ENCODE data around the gene LSM10. TPM values are rescaled to one million over a fixed set of nuclear protein-coding genes. Genes with fewer than 3 reads are reported as not detected.

LSM10 gene
- total and polyA plus RNA-seq, 2 of the 4 experiments (the other 2 are of a cell fraction), result 11.7 to 78.9 TPM

GRCh38 chr1:36396359-36396758, 1.3 kb downstream of the LSM10 start:
- H3K56ac ChIP-seq (ENCODE audit: extremely low read depth, insufficient read depth, low read length), result no peak overlapping the region
- H3K4ac ChIP-seq (ENCODE audit: low read depth, low read length), result peak overlapping the region; percentile 27; the same call in 1 of the 2 replicates
- H2BK120ac ChIP-seq (ENCODE audit: low read depth, low read length), result no peak overlapping the region
- no peaks in the 10 kb centered on the region for H3K27me3 ChIP-seq (ENCODE audit: control insufficient read depth, insufficient read depth, low read length)
- H3K18ac ChIP-seq (ENCODE audit: low read depth, low read length), result no peak overlapping the region
- no peak overlapping the region for H2AK9ac ChIP-seq (replicated peaks; ENCODE audit: low read depth, low read length, poor library complexity)
- peak overlapping the region; percentile 24 for H2AK5ac ChIP-seq (ENCODE audit: low read depth, low read length)
- TF ChIP-seq FOS (IDR thresholded peaks at IDR 0.05; ENCODE audit: low read depth, low read length) (no peak), CTCF (conservative IDR thresholded peaks at IDR 0.05; ENCODE audit: low read depth, low read length) (no peak), RAD21 (IDR thresholded peaks at IDR 0.05; ENCODE audit: low read length) (no peak), RFX5 (IDR thresholded peaks at IDR 0.05; ENCODE audit: low read depth, low read length) (no peak), MAFK (IDR thresholded peaks at IDR 0.05; ENCODE audit: low read depth, low read length) (no peak), NFE2L2 (IDR thresholded peaks at IDR 0.05; ENCODE audit: low read depth, low read length) (no peak), BHLHE40 (IDR thresholded peaks at IDR 0.05; ENCODE audit: low read depth, low read length) (no peak), ELK1 (IDR thresholded peaks at IDR 0.05; ENCODE audit: borderline replicate concordance, low read depth, low read length) (no peak), POLR2A (IDR thresholded peaks at IDR 0.05; ENCODE audit: low read depth, low read length) (no peak), USF2 (IDR thresholded peaks at IDR 0.05; ENCODE audit: low read depth, low read length) (no peak), CEBPB (IDR thresholded peaks at IDR 0.05; ENCODE audit: low read depth, low read length) (no peak)
- no peak overlapping the region for H3K4me2 ChIP-seq (ENCODE audit: low read depth, low read length)
- peaks cover 16 to 45% of the 10 kb centered on the region in 2 experiments for H3K79me1 ChIP-seq (ENCODE audit: low read depth in 1 of 2, low read length in 2 of 2)
- peaks cover 9% of the 10 kb centered on the region for H3K9me1 ChIP-seq (ENCODE audit: insufficient read depth, low read length)
- ATAC-seq (ENCODE audit: low read depth) (no peak), DNase-seq (no peak)
- no peaks in the 10 kb centered on the region for H3K4me1 ChIP-seq (ENCODE audit: control insufficient read depth, insufficient read depth, low read length)
- no peak overlapping the region for H3K14ac ChIP-seq (replicated peaks; ENCODE audit: low read depth, low read length)
- H3K4me3 ChIP-seq (ENCODE audit: insufficient read depth, low read depth, low read length), result no peak overlapping the region
- peaks cover 18% of the 10 kb centered on the region for H3K36me3 ChIP-seq (ENCODE audit: control insufficient read depth, insufficient read depth, low read length)
- WGBS, 2 experiments (ENCODE audit: extremely low coverage in 2 of 2, insufficient read length in 1 of 2), result no CpG with 5 or more reads among the region's 6 CpGs
- no peak overlapping the region for H2BK5ac ChIP-seq (ENCODE audit: low read depth, low read length, poor library complexity, severe bottlenecking)
- no peak overlapping the region for H2BK20ac ChIP-seq (ENCODE audit: low read depth, low read length)
- POLR2A ChIA-PET (ENCODE audit: unreplicated experiment), result no interaction called here
- peak overlapping the region in 1 of 2 experiments; percentile 61; a peak in 2 of 4 replicates for H4K8ac ChIP-seq (ENCODE audit: low read depth in 2 of 2, low read length in 2 of 2)
- no peaks in the 10 kb centered on the region for H3K9me3 ChIP-seq (ENCODE audit: control insufficient read depth, insufficient read depth, low read length)
- no peak overlapping the region for H4K5ac ChIP-seq (ENCODE audit: low read depth, low read length)
- no peak overlapping the region for H2AFZ ChIP-seq (replicated peaks; ENCODE audit: low read length, poor library complexity)
- 0 out of 3 replicates have a peak overlapping the region, but pooled peaks have one; percentile 31 for H2BK15ac ChIP-seq (ENCODE audit: low read depth, low read length)
- TSS peak; percentile 52 for BruUV-seq (replicated peaks)
- in situ Hi-C loops (cut with MboI; ENCODE audit: low sequenced_read_pairs), result no loop called here
- intact Hi-C loops (cut with micrococcal nuclease), result no loop called here
- CTCF ChIA-PET, result no interaction called here
- dilution Hi-C loops (cut with HindIII; ENCODE audit: low sequenced_read_pairs, unreplicated experiment), result no loop called here
- H4K20me1 ChIP-seq (ENCODE audit: insufficient read depth, low read length), result no peaks in the 10 kb centered on the region
- H3K27ac ChIP-seq (ENCODE audit: insufficient read depth, low read length), result no peak overlapping the region
- H4K91ac ChIP-seq (ENCODE audit: insufficient read depth, low read depth, low read length), result no peak overlapping the region
- 0 out of 2 replicates have a peak overlapping the region, but pooled peaks have one; percentile 19 for H3K9ac ChIP-seq (ENCODE audit: low read depth, low read length)
- H3K23ac ChIP-seq (ENCODE audit: low read depth, low read length), result peak overlapping the region; percentile 59; the same call in 1 of the 2 replicates
